ENCODE data around the gene DNAJC16. TPM values are rescaled to one million over a fixed set of nuclear protein-coding genes. Genes with fewer than 3 reads are reported as not detected.

DNAJC16 gene
- total and polyA plus RNA-seq, 2 of the 4 experiments (the other 2 are of a cell fraction), result 8.0 to 13.1 TPM

DNA sequence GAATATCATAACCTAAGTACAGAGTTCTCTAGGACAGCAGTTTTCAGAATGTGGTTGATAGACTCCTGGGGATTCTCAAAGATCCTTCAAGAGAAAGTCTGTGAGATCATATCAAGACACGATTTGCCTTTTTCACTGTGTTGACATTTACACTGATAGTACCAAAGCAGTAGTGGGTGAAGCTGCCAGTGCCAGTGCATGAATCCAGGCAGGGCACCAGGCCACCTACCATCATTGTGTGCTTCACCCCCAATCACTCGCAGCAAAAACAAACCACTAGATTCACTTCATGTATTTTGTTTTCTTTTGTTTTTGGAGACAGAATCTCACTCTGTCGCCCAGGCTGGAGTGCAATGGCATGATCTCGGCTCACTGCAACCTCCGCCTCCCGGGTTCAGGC lies 23.9 kb downstream of the DNAJC16 start:
- Histone ChIP-seq H4K20me1 (ENCODE audit: insufficient read depth, low read length) (no peaks in the 10 kb centered on the region; the same call in 1 of the 2 replicates), H2AFZ (replicated peaks; ENCODE audit: low read length, poor library complexity) (no peak overlapping the region), H3K27me3 (ENCODE audit: control insufficient read depth, insufficient read depth, low read length) (no peaks in the 10 kb centered on the region), H4K8ac (ENCODE audit: low read depth in 2 of 2, low read length in 2 of 2) (no peak overlapping the region), H3K4me2 (ENCODE audit: low read depth, low read length) (no peak overlapping the region), H2AK5ac (ENCODE audit: low read depth, low read length) (no peak overlapping the region), H3K4me3 (ENCODE audit: insufficient read depth, low read depth, low read length) (no peak overlapping the region), H3K36me3 (ENCODE audit: control insufficient read depth, insufficient read depth, low read length) (peaks cover 14% of the 10 kb centered on the region), H3K23ac (ENCODE audit: low read depth, low read length) (no peak overlapping the region), H2BK120ac (ENCODE audit: low read depth, low read length) (no peak overlapping the region), H3K9ac (ENCODE audit: low read depth, low read length) (no peak overlapping the region), H3K9me3 (ENCODE audit: control insufficient read depth, insufficient read depth, low read length) (no peaks in the 10 kb centered on the region), H2BK20ac (ENCODE audit: low read depth, low read length) (no peak overlapping the region), H3K56ac (ENCODE audit: extremely low read depth, insufficient read depth, low read length) (no peak overlapping the region), H4K5ac (ENCODE audit: low read depth, low read length) (no peak overlapping the region), H3K18ac (ENCODE audit: low read depth, low read length) (no peak overlapping the region), H4K91ac (ENCODE audit: insufficient read depth, low read depth, low read length) (no peak overlapping the region), H3K27ac (ENCODE audit: insufficient read depth, low read length) (no peak overlapping the region), H2BK5ac (ENCODE audit: low read depth, low read length, poor library complexity, severe bottlenecking) (no peak overlapping the region), H3K79me1 (ENCODE audit: low read depth in 1 of 2, low read length in 2 of 2) (peaks cover 0 to 3% of the 10 kb centered on the region in 2 experiments; a peak in 1 of 4 replicates), H2BK15ac (ENCODE audit: low read depth, low read length) (no peak overlapping the region), H3K9me1 (ENCODE audit: insufficient read depth, low read length) (peaks cover 3% of the 10 kb centered on the region), H2AK9ac (replicated peaks; ENCODE audit: low read depth, low read length, poor library complexity) (no peak overlapping the region), H3K4ac (ENCODE audit: low read depth, low read length) (no peak overlapping the region), H3K14ac (replicated peaks; ENCODE audit: low read depth, low read length) (no peak overlapping the region), H3K4me1 (ENCODE audit: control insufficient read depth, insufficient read depth, low read length) (no peaks in the 10 kb centered on the region)
- in situ Hi-C loops (cut with MboI; ENCODE audit: low sequenced_read_pairs), result no loop called here
- no TSS peak for BruUV-seq (replicated peaks)
- 100% methylated on average over 1 of the region's 6 CpGs; no CpG with 5 or more reads in 1 of the 2 experiments for WGBS, 2 experiments (ENCODE audit: extremely low coverage in 2 of 2, insufficient read length in 1 of 2)
- ChIA-PET POLR2A (ENCODE audit: unreplicated experiment) (no interaction called here), CTCF (no interaction called here)
- DNase-seq, result no peak
- dilution Hi-C loops (cut with HindIII; ENCODE audit: low sequenced_read_pairs, unreplicated experiment), result no loop called here
- intact Hi-C loops (cut with micrococcal nuclease), result no loop called here
- ATAC-seq (ENCODE audit: low read depth), result no peak
- TF ChIP-seq, protein P1, sequence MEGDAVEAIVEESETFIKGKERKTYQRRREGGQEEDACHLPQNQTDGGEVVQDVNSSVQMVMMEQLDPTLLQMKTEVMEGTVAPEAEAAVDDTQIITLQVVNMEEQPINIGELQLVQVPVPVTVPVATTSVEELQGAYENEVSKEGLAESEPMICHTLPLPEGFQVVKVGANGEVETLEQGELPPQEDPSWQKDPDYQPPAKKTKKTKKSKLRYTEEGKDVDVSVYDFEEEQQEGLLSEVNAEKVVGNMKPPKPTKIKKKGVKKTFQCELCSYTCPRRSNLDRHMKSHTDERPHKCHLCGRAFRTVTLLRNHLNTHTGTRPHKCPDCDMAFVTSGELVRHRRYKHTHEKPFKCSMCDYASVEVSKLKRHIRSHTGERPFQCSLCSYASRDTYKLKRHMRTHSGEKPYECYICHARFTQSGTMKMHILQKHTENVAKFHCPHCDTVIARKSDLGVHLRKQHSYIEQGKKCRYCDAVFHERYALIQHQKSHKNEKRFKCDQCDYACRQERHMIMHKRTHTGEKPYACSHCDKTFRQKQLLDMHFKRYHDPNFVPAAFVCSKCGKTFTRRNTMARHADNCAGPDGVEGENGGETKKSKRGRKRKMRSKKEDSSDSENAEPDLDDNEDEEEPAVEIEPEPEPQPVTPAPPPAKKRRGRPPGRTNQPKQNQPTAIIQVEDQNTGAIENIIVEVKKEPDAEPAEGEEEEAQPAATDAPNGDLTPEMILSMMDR (conservative IDR thresholded peaks at IDR 0.05; ENCODE audit: low read depth, low read length), result no peak
- TF ChIP-seq MXI1 (IDR thresholded peaks at IDR 0.05; ENCODE audit: borderline replicate concordance, low read depth, low read length) (no peak), SMC3 (IDR thresholded peaks at IDR 0.05; ENCODE audit: low read depth, low read length) (no peak), POLR2A (IDR thresholded peaks at IDR 0.05; ENCODE audit: low read depth, low read length) (no peak), CEBPB (IDR thresholded peaks at IDR 0.05; ENCODE audit: low read depth, low read length) (no peak), NFE2L2 (IDR thresholded peaks at IDR 0.05; ENCODE audit: low read depth, low read length) (no peak), MAFK (IDR thresholded peaks at IDR 0.05; ENCODE audit: low read depth, low read length) (no peak), BHLHE40 (IDR thresholded peaks at IDR 0.05; ENCODE audit: low read depth, low read length) (no peak), CHD1 (IDR thresholded peaks at IDR 0.05; ENCODE audit: low read depth, low read length) (no peak), FOS (IDR thresholded peaks at IDR 0.05; ENCODE audit: low read depth, low read length) (no peak), RCOR1 (IDR thresholded peaks at IDR 0.05; ENCODE audit: insufficient replicate concordance, low read length) (no peak), RAD21 (IDR thresholded peaks at IDR 0.05; ENCODE audit: low read length) (no peak), MAZ (IDR thresholded peaks at IDR 0.05; ENCODE audit: borderline replicate concordance, low read depth, low read length) (no peak)
- TF ChIP-seq, protein P2, sequence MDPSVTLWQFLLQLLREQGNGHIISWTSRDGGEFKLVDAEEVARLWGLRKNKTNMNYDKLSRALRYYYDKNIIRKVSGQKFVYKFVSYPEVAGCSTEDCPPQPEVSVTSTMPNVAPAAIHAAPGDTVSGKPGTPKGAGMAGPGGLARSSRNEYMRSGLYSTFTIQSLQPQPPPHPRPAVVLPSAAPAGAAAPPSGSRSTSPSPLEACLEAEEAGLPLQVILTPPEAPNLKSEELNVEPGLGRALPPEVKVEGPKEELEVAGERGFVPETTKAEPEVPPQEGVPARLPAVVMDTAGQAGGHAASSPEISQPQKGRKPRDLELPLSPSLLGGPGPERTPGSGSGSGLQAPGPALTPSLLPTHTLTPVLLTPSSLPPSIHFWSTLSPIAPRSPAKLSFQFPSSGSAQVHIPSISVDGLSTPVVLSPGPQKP (IDR thresholded peaks at IDR 0.05; ENCODE audit: borderline replicate concordance, low read depth, low read length), result no peak
- TF ChIP-seq, protein P3, sequence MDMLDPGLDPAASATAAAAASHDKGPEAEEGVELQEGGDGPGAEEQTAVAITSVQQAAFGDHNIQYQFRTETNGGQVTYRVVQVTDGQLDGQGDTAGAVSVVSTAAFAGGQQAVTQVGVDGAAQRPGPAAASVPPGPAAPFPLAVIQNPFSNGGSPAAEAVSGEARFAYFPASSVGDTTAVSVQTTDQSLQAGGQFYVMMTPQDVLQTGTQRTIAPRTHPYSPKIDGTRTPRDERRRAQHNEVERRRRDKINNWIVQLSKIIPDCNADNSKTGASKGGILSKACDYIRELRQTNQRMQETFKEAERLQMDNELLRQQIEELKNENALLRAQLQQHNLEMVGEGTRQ (IDR thresholded peaks at IDR 0.05; ENCODE audit: low read depth, low read length), result no peak

Measured in IMR-90 (cell line).